PC-9 (cell line): ENCODE results near the gene GIPR. TPM values are rescaled to one million over a fixed set of nuclear protein-coding genes. Genes with fewer than 3 reads are reported as not detected.

ENCODE experiments used
- BruUV-seq: library from RNA; stranded (reverse); fragments of 400-500 nt; replicated peaks from 2 replicates; lab custom pipeline; 2021; lab: Mats Ljungman, UMichigan
- CTCF ChIA-PET: fragments of 300-600 bp; sonication (Branson Sonifier 250); formaldehyde crosslinking; loops from one replicate; lab custom pipeline; 2022; ENCODE audit warnings: antibody characterized with exemption; lab: Charles Lee
- POLR2A ChIA-PET: fragments of 300-600 bp; sonication (Branson Sonifier 250); formaldehyde crosslinking; loops from one replicate; lab custom pipeline; 2022; ENCODE audit warnings: antibody characterized with exemption; ENCODE audit not compliant: unreplicated experiment; lab: Charles Lee
- DNase-seq, 2 experiments: peaks; one replicate each; pipeline versions ENCODE4 v3.0.0 to v3.0.0-alpha.2; 2015 to 2022; ENCODE audit warnings: mixed read lengths in 1 of 2
- H2AFZ ChIP-seq: fragments of 200-600 bp; sonication (generic); 2 replicates; pipeline ENCODE4 v1.8.1; 2017; ENCODE audit warnings: antibody characterized with exemption
- H3F3A ChIP-seq: fragments of 200-600 bp; sonication (generic); 2 replicates; pipeline ENCODE4 v1.8.1; 2017; ENCODE audit warnings: antibody characterized with exemption, mild to moderate bottlenecking, low read depth; ENCODE audit not compliant: insufficient read depth
- H3K27ac ChIP-seq: fragments of 200-600 bp; sonication (generic); 2 replicates; pipeline ENCODE4 v1.6.1; 2016; ENCODE audit warnings: mixed run types
- H3K27me3 ChIP-seq: fragments of 200-600 bp; sonication (generic); 2 replicates; pipeline ENCODE4 v1.6.1; 2016; ENCODE audit warnings: low read depth, mixed run types; ENCODE audit not compliant: insufficient read depth
- H3K36me3 ChIP-seq: fragments of 200-600 bp; sonication (generic); 2 replicates; pipeline ENCODE4 v1.6.1; 2016; ENCODE audit warnings: low read depth, mixed run types
- H3K4me1 ChIP-seq: fragments of 200-600 bp; sonication (generic); replicated peaks from 2 replicates; pipeline ENCODE4 v1.6.1; 2016; ENCODE audit warnings: mixed run types; ENCODE audit not compliant: insufficient read depth
- H3K4me2 ChIP-seq: fragments of 200-600 bp; sonication (generic); 2 replicates; pipeline ENCODE4 v1.6.1; 2017; ENCODE audit warnings: mixed run types
- H3K4me3 ChIP-seq: fragments of 200-600 bp; sonication (generic); 2 replicates; pipeline ENCODE4 v1.6.1; 2016; ENCODE audit warnings: mixed run types
- H3K79me2 ChIP-seq: fragments of 200-600 bp; sonication (generic); 2 replicates; pipeline ENCODE4 v1.6.1; 2017; ENCODE audit warnings: low read depth, mixed run types
- H3K9me2 ChIP-seq: fragments of 200-600 bp; sonication (generic); 2 replicates; pipeline ENCODE4 v1.8.1; 2017; ENCODE audit warnings: mild to moderate bottlenecking; ENCODE audit not compliant: insufficient read depth
- H3K9me3 ChIP-seq: fragments of 200-600 bp; sonication (generic); 2 replicates; pipeline ENCODE4 v1.8.1; 2016; ENCODE audit warnings: low read depth; ENCODE audit not compliant: insufficient read depth
- H4K20me1 ChIP-seq: fragments of 200-600 bp; sonication (generic); 2 replicates; pipeline ENCODE4 v1.8.1; 2017; ENCODE audit not compliant: insufficient read depth
- CTCF ChIP-seq: fragments of 200-600 bp; sonication (generic); conservative IDR thresholded peaks from 2 replicates; pipeline ENCODE4 v1.6.1; 2017; ENCODE audit warnings: mixed run types, antibody characterized with exemption, mild to moderate bottlenecking, moderate library complexity
- EZH2 ChIP-seq: fragments of 200-600 bp; sonication (generic); IDR thresholded peaks from 2 replicates; pipeline ENCODE4 v1.8.0; 2017; ENCODE audit warnings: antibody characterized with exemption, low read depth
- intact Hi-C: fragments of 100-400 bp; cut with micrococcal nuclease; formaldehyde crosslinking; loops from one replicate; pipeline ENCODE4 v1.10.0; 2022; ENCODE audit not compliant: unreplicated experiment
- total RNA-seq: library from RNA; stranded (reverse); gene quantifications from 2 replicates; pipeline ENCODE4 v1.2.3, GENCODE V29; 2021

GIPR gene
- total RNA-seq, 1 experiment from 2014 or later, result 5.8 TPM

GRCh38 chr19:45655073-45655472 is 12.9 kb upstream of the GIPR start:
- Histone ChIP-seq H3K9me3 (no peaks in the 10 kb centered on the region), H3K4me3 (no peak overlapping the region), H4K20me1 (no peaks in the 10 kb centered on the region), H3K9me2 (no peaks in the 10 kb centered on the region), H3K27me3 (no peaks in the 10 kb centered on the region), H3K4me1 (no peaks in the 10 kb centered on the region), H3K79me2 (no peaks in the 10 kb centered on the region), H2AFZ (no peak overlapping the region), H3K36me3 (no peaks in the 10 kb centered on the region), H3K4me2 (no peak overlapping the region), H3F3A (peaks cover 7% of the 10 kb centered on the region; the same call in 1 of the 2 replicates), H3K27ac (no peak overlapping the region)
- DNase-seq, result no peak
- intact Hi-C loops, result no loop called here
- TF ChIP-seq EZH2, result no peak
- TF ChIP-seq CTCF, result no peak
- CTCF ChIA-PET, result no interaction called here
- no TSS peak for BruUV-seq
- POLR2A ChIA-PET, result no interaction called here

GRCh38 chr19:45657520-45658167 is 10.4 kb upstream of the GIPR start:
- no peaks in the 10 kb centered on the region for H3K9me3 ChIP-seq
- ChIA-PET POLR2A (interaction anchor here (0.6 kb wide), 1 partner anchor 27 kb away, joined by 17 read pairs; no protein-coding TSS in a partner anchor), CTCF (no interaction called here)
- BruUV-seq, result no TSS peak
- no peaks in the 10 kb centered on the region for H3K36me3 ChIP-seq
- peaks cover 7% of the 10 kb centered on the region; the same call in 1 of the 2 replicates for H3F3A ChIP-seq
- no peak overlapping the region for H3K4me3 ChIP-seq
- no peak for DNase-seq
- no peaks in the 10 kb centered on the region for H3K4me1 ChIP-seq
- H3K9me2 ChIP-seq, result no peaks in the 10 kb centered on the region
- intact Hi-C loops, result no loop called here
- H3K27me3 ChIP-seq, result 0 out of 2 replicates have a peak, but pooled peaks cover 3% of the 10 kb centered on the region
- TF ChIP-seq EZH2, result no peak
- no peak for TF ChIP-seq CTCF
- H3K4me2 ChIP-seq, result no peak overlapping the region
- no peaks in the 10 kb centered on the region for H3K79me2 ChIP-seq
- H2AFZ ChIP-seq, result no peak overlapping the region
- no peak overlapping the region for H3K27ac ChIP-seq
- H4K20me1 ChIP-seq, result no peaks in the 10 kb centered on the region

GRCh38 chr19:45659096-45659729 is 8.8 kb upstream of the GIPR start:
- no peak overlapping the region for H3K27ac ChIP-seq
- 0 out of 2 replicates have a peak, but pooled peaks cover 3% of the 10 kb centered on the region for H3K27me3 ChIP-seq
- intact Hi-C loops, result no loop called here
- no peak for TF ChIP-seq EZH2
- no peak for TF ChIP-seq CTCF
- no peaks in the 10 kb centered on the region for H4K20me1 ChIP-seq
- H3K4me1 ChIP-seq, result no peaks in the 10 kb centered on the region
- H3F3A ChIP-seq, result peaks cover 7% of the 10 kb centered on the region; the same call in 1 of the 2 replicates
- CTCF ChIA-PET, result no interaction called here
- DNase-seq, result no peak
- H3K79me2 ChIP-seq, result no peaks in the 10 kb centered on the region
- H3K4me3 ChIP-seq, result no peak overlapping the region
- no peak overlapping the region for H3K4me2 ChIP-seq
- no TSS peak for BruUV-seq
- no peaks in the 10 kb centered on the region for H3K9me2 ChIP-seq
- no peaks in the 10 kb centered on the region for H3K9me3 ChIP-seq
- POLR2A ChIA-PET, result no interaction called here
- no peaks in the 10 kb centered on the region for H3K36me3 ChIP-seq
- H2AFZ ChIP-seq, result no peak overlapping the region
